ENCODE results near the gene COQ9.

COQ9 gene

DNA sequence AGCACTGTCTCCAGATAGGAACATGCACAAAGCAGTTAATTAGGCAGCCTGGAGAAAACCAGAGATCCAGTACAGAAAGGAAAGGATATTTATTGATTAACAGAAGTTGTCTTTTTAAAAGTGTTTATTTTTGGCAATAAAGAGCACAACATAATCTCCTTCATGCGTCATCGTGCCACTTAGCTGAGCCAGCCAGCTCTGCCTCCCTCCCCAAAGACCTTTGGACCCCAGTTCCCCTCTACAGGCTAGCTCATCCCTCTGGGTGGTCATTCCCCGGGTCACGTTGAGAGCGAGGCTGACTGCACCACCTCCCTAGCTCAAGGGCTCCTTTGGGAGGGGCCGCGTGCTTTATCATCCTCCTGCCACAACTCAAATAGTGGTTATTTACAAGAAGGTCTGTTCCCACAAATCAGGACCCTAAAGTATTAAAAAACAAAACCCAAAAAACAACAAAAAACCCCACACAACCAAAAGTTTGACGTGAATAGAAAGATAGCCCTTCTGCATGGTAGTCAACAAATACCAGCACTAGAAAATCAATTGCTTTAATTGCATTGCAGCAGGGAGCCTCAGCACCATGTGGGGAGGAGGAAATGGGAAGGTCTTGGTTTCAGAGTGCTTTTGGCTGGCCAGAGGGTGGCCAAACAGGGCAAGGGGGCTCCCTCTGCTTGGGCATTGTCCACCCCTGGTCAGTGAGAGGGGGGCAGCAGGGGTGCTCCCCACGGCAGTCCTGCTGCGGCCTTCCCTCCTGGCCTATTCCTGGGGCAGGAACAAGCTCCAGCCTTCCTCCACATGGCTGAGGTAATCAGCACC is 24.8 kb downstream of the COQ9 start:
- no peak overlapping the region for H3K4me3 ChIP-seq (ENCODE audit: low read depth, low read length)
- DNase-seq (ENCODE audit: low read depth) = no peak
- TF ChIP-seq, protein P1, sequence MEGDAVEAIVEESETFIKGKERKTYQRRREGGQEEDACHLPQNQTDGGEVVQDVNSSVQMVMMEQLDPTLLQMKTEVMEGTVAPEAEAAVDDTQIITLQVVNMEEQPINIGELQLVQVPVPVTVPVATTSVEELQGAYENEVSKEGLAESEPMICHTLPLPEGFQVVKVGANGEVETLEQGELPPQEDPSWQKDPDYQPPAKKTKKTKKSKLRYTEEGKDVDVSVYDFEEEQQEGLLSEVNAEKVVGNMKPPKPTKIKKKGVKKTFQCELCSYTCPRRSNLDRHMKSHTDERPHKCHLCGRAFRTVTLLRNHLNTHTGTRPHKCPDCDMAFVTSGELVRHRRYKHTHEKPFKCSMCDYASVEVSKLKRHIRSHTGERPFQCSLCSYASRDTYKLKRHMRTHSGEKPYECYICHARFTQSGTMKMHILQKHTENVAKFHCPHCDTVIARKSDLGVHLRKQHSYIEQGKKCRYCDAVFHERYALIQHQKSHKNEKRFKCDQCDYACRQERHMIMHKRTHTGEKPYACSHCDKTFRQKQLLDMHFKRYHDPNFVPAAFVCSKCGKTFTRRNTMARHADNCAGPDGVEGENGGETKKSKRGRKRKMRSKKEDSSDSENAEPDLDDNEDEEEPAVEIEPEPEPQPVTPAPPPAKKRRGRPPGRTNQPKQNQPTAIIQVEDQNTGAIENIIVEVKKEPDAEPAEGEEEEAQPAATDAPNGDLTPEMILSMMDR (IDR thresholded peaks at IDR 0.05; ENCODE audit: insufficient read depth, low read depth, low read length, missing control alignments) = no peak

DNA sequence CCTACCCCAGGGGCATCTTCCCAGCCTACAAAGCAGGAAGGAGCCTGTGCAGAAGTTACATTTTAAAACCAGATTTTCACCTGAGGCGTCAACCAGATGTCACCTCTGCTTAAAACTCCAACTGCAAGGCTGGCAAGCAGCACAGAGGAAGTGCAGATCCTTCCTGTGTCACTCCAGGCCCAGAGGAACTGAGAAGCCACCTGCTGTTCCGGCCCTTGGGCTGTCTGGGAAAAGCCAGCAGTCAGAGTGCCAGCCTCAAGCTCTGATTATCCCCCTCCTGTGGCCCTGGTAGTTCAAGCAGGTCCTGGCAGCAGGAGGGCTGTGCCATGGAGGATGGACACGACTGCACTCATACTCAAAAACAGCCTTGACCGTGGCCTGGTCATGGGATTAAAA is 25.4 kb downstream of the COQ9 start:
- no peak overlapping the region for H3K4me3 ChIP-seq (ENCODE audit: low read depth, low read length)
- no peak for DNase-seq (ENCODE audit: low read depth)
- TF ChIP-seq, protein P1 (IDR thresholded peaks at IDR 0.05; ENCODE audit: insufficient read depth, low read depth, low read length, missing control alignments) = no peak

DNA sequence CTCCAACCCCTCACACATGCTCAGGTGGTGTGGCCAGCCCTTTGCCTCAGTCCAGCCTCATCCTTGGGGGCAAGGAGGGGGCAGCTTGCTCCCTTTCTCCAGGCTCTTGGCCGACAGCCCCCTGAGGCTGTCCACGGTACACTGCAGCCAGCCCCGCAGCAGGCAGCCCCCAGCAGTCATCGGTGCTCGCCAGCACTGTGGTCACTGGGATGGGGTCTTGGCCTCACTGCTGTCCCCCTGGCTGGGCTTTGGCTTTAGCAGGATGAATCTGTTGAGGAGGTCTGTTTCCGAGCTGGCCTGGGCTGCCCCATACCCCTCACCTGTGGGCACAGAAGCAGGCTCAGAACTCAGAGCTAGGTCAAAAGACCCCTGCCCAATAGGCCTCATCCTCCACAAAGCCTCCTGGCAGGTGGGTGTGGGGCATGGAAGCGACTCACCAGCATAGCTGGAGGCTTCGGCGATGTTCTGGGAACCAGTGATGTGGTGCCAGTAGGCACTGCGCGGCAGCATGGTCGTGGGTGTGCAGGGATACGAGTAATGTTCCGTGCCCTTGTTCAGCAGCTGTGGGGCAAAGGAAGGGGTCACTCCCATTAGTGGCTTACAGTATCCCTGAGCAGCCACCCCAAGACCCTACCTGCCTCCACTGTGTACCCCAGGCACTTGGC is 26.0 kb downstream of the COQ9 start:
- H3K4me3 ChIP-seq (ENCODE audit: low read depth, low read length) = no peak overlapping the region
- TF ChIP-seq, protein P1 (IDR thresholded peaks at IDR 0.05; ENCODE audit: insufficient read depth, low read depth, low read length, missing control alignments) = no peak
- DNase-seq (ENCODE audit: low read depth) = no peak

DNA sequence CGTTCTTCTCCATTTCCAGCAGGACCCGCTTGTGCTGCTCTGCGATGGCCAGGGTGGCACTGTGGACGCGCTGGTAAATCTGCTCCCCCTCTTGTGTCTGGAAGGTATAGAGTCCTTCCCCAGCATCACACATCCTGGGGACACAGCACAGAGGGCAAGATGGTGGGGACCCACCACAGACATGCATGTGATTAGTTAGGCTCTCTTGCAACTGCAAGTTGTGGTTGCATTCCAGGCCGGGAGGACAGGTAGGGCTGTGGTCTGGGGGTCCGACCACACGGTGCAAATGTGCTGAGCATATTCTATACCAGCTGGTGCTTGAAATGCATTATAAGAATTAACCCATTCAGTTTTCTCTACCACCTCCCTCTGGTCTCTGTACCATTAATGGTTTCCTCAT is 26.6 kb downstream of the COQ9 start:
- TF ChIP-seq, protein P1 (IDR thresholded peaks at IDR 0.05; ENCODE audit: insufficient read depth, low read depth, low read length, missing control alignments) = no peak
- no peak for DNase-seq (ENCODE audit: low read depth)
- H3K4me3 ChIP-seq (ENCODE audit: low read depth, low read length) = no peak overlapping the region

DNA sequence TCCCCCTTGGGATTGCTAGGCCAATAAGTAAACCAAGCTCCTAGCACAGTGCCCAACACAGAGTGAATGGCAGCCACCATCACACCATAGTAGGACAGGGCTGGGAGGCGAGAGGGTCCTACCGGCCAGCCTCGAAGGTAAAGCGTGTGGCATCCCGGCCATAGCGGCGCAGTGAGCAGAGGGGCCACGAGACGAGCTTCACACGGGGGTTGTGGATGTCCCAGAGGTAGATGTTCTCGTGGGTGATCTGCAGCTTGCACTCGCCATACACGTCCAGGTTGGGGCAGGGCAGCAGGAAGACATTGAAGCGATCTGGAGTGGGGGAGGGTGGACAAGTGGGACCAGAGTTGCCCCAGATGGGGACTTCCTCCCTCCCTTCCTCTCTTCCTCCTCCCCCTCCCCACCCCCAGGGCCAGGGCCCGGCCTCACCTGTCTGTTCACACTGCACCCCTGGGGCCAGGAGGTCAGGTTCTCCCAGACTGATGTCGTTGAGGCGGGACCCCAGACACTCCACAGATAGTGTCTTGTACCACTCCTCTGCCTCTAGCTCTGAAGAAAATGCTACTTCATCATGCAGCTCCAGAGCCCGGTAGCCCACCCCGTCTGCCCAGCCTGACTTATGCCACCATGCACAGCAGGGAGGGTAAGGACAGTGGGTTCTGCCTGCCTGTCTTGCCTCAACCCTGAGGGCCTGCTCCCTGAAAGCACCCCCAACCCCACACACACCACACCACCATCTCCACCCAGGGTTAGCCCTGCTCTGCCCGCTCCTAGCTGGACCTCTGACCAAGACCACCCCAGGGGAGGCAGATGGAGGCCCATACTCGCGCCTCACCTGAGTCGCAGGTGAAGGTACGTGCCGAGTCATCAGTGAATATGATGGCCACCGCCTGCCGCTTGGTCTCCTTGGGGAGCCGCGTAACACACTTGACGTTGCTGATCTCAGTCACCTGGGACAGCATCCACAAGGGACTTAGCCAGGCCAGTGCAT is 27.7 kb downstream of the COQ9 start:
- no peak overlapping the region for H3K4me3 ChIP-seq (ENCODE audit: low read depth, low read length)
- no peak for DNase-seq (ENCODE audit: low read depth)
- TF ChIP-seq, protein P1 (IDR thresholded peaks at IDR 0.05; ENCODE audit: insufficient read depth, low read depth, low read length, missing control alignments) = no peak

DNA sequence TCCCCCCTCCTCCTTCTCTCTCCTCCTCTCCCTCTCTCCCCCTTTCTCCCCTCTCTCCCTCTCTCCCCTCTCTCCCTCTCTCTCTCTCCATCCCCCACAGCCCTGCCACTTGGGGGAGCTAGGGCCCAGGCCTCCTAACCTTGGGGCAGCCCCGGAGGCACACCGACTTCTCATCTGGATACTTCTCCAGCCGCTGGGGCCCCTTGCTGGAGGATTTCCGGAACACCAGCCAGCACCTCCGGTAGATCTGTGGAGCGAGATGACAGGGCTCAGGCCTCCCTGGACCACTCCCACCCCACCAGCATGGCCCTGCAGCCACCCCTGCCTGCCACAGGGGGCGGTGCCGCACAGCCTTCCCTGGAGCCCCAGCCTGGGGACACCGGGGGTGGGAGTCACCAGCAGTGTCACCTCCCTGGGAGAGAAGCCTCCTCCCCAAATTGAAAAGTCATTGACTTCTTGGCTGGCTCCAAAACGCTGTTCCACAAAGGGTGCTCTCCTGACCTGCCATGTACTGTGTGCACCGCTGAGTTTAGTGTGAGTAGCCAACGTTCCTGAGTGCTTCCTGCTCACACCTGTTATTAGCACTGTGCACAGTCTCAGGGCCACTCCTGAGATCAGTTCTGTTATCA is 28.5 kb downstream of the COQ9 start:
- no peak overlapping the region; the same call in 1 of the 2 replicates for H3K4me3 ChIP-seq (ENCODE audit: low read depth, low read length)
- TF ChIP-seq, protein P1 (IDR thresholded peaks at IDR 0.05; ENCODE audit: insufficient read depth, low read depth, low read length, missing control alignments) = peak; percentile 82
- DNase-seq (ENCODE audit: low read depth) = peak; percentile 88
